SK-N-SH treated with all-trans-retinoic acid at 6 μM for 48 hours (cell line): ENCODE results near the gene RPL27A.

Experiments used
- ATAC-seq: fragments of 200-7000 bp; cut with Tn5 transposase; 3 replicates; pipeline ENCODE4 v1.9.1; 2020; ENCODE audit warnings: mild to moderate bottlenecking, moderate library complexity
- ARNTL ChIP-seq: fragments of 450-650 bp; formaldehyde crosslinking; IDR thresholded peaks from 2 replicates; pipeline ENCODE4 v1.5.0; 2020; ENCODE audit warnings: low read depth, mild to moderate bottlenecking, moderate library complexity, borderline replicate concordance
- BACH2 ChIP-seq: fragments of 250-450 bp; sonication (Bioruptor Pico); IDR thresholded peaks from 2 replicates; pipeline ENCODE4 v1.9.0; 2021; ENCODE audit warnings: mild to moderate bottlenecking, borderline replicate concordance
- CREB5 ChIP-seq: fragments of 250-450 bp; sonication (Bioruptor Pico); IDR thresholded peaks from 2 replicates; pipeline ENCODE4 v1.5.1; 2020; ENCODE audit warnings: low read depth, mild to moderate bottlenecking, moderate library complexity
- CSRNP3 ChIP-seq: fragments of 250-450 bp; sonication (Bioruptor Pico); IDR thresholded peaks from 2 replicates; pipeline ENCODE4 v1.5.1; 2021; ENCODE audit warnings: mild to moderate bottlenecking, moderate library complexity
- ESRRG ChIP-seq: fragments of 250-450 bp; sonication (Bioruptor Pico); IDR thresholded peaks from 2 replicates; pipeline ENCODE4 v1.6.1; 2021; ENCODE audit warnings: mild to moderate bottlenecking
- GLIS3 ChIP-seq: fragments of 250-450 bp; sonication (Bioruptor Pico); IDR thresholded peaks from 2 replicates; pipeline ENCODE4 v1.5.0; 2020; ENCODE audit warnings: mild to moderate bottlenecking, moderate library complexity
- ISL1 ChIP-seq: fragments of 250-450 bp; sonication (Bioruptor Pico); IDR thresholded peaks from 2 replicates; pipeline ENCODE4 v2.1.2; 2022; ENCODE audit warnings: mild to moderate bottlenecking, moderate library complexity
- OSR1 ChIP-seq: fragments of 250-450 bp; sonication (Bioruptor Pico); IDR thresholded peaks from 2 replicates; pipeline ENCODE4 v1.8.0; 2022; ENCODE audit warnings: moderate library complexity, mild to moderate bottlenecking, inconsistent platforms
- PPARA ChIP-seq: fragments of 250-450 bp; sonication (Bioruptor Pico); IDR thresholded peaks from 2 replicates; pipeline ENCODE4 v1.5.0; 2020; ENCODE audit warnings: mild to moderate bottlenecking, borderline replicate concordance
- RARB ChIP-seq: fragments of 250-450 bp; sonication (Bioruptor Pico); IDR thresholded peaks from 2 replicates; pipeline ENCODE4 v1.8.0; 2021; ENCODE audit warnings: mild to moderate bottlenecking, moderate library complexity
- SNAI2 ChIP-seq: fragments of 250-450 bp; sonication (Bioruptor Pico); IDR thresholded peaks from 2 replicates; pipeline ENCODE4 v1.5.0; 2020; ENCODE audit warnings: mild to moderate bottlenecking, moderate library complexity
- TCF4 ChIP-seq: fragments of 250-450 bp; sonication (Bioruptor Pico); IDR thresholded peaks from 2 replicates; pipeline ENCODE4 v1.8.0; 2021; ENCODE audit warnings: mild to moderate bottlenecking, moderate library complexity, borderline replicate concordance
- TOX ChIP-seq: fragments of 250-450 bp; sonication (Bioruptor Pico); IDR thresholded peaks from 2 replicates; pipeline ENCODE4 v1.8.0; 2021; ENCODE audit warnings: mild to moderate bottlenecking, moderate library complexity, borderline replicate concordance
- ZC3H10 ChIP-seq: fragments of 250-450 bp; sonication (Bioruptor Pico); IDR thresholded peaks from 2 replicates; pipeline ENCODE4 v1.5.1; 2021; ENCODE audit warnings: mild to moderate bottlenecking, moderate library complexity
- ZFP3 ChIP-seq: fragments of 250-450 bp; sonication (Bioruptor Pico); IDR thresholded peaks from 2 replicates; pipeline ENCODE4 v1.5.0; 2020; ENCODE audit warnings: mild to moderate bottlenecking, moderate library complexity
- ZNF565 ChIP-seq: fragments of 450-650 bp; formaldehyde crosslinking; conservative IDR thresholded peaks from 2 replicates; pipeline ENCODE4 v1.5.0; 2020; ENCODE audit warnings: low read depth, mild to moderate bottlenecking, moderate library complexity
- ZNF70 ChIP-seq: fragments of 450-650 bp; formaldehyde crosslinking; IDR thresholded peaks from 2 replicates; pipeline ENCODE4 v1.5.0; 2020; ENCODE audit warnings: mild to moderate bottlenecking, moderate library complexity
- TF ChIP-seq, protein P1 (sequence below): fragments of 250-450 bp; sonication (Bioruptor Pico); IDR thresholded peaks from 2 replicates; pipeline ENCODE4 v1.8.0; 2021; ENCODE audit warnings: low read depth, mild to moderate bottlenecking, moderate library complexity, borderline replicate concordance
- TF ChIP-seq, protein P2 (sequence below): fragments of 250-450 bp; sonication (Bioruptor Pico); IDR thresholded peaks from 2 replicates; pipeline ENCODE4 v1.8.0; 2020; ENCODE audit warnings: mild to moderate bottlenecking, moderate library complexity, borderline replicate concordance

The RPL27A gene

DNA sequence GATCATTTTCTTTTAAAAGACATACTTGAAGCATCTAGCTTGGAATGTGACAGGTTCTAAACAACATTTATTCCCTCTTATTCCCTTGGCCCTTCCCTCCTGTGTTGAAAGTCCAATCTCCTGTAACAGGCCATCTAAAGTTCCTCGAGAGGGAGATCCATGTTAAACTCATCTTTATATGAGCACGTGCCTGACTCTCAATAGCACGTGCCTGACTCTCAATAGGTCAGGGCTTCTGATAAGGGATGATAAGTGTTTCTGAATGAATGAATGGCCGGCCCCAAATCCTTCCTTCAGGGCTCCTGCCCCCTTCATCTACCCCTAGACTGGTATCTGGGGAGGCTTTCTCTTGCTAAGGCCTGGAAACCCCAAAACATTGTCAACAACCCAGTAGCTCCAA is 27.2 kb downstream of the RPL27A start (continued):
- TF ChIP-seq CSRNP3 (CRISPR knock-in tag) (no peak), ZNF565 (CRISPR knock-in tag) (no peak)

DNA sequence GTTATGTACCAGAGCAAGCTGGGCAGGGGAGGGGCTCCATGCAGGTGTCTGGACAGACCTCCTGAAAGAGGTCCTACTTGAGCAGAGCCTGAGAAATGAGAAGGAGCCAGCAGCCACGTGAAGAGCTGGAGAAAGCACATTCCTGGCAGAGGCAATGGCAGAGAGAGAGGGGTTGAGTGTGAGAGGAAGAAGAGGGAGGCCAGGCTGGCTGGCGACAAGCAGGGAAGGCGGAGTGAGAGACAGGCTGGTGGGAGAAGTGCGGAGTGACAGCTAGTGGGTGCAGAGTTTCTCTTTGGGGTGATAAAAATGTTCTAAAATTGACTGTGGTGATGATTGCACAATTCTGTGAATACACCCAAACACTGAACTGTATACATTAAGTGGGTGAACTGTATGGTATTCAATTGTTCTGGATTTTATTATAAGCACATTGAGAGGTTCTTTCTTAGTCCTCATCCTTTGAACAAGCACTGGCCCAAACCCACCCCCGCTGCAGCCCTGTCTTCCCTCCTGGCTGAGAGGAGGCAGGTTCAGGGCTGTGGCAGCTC is 29.4 kb downstream of the RPL27A start:
- no peak for TF ChIP-seq ESRRG
- TF ChIP-seq CSRNP3 (CRISPR knock-in tag), result no peak
- TF ChIP-seq ZC3H10 (CRISPR knock-in tag), result no peak
- no peak for TF ChIP-seq TCF4 (CRISPR knock-in tag)
- no peak for TF ChIP-seq GLIS3 (CRISPR knock-in tag)
- no peak for TF ChIP-seq PPARA (CRISPR knock-in tag)
- no peak for TF ChIP-seq ZNF565 (CRISPR knock-in tag)
- no peak for ATAC-seq

GRCh38 chr11:8712506-8712905 is 29.9 kb downstream of the RPL27A start:
- TF ChIP-seq SNAI2 (CRISPR knock-in tag) (no peak), TOX (CRISPR knock-in tag) (no peak)
- no peak for ATAC-seq

- ATAC-seq, result no peak
- TF ChIP-seq CREB5 (CRISPR knock-in tag) (no peak), ESRRG (no peak), ZNF70 (no peak), OSR1 (no peak), BACH2 (no peak), ZNF565 (CRISPR knock-in tag) (no peak)
- TF ChIP-seq, all 23 proteins: peak for 0
These were observed 31.3 kb downstream of the RPL27A start for GRCh38 chr11:8713760-8714454.

- TF ChIP-seq TOX (CRISPR knock-in tag) (no peak), CSRNP3 (CRISPR knock-in tag) (no peak)
- ATAC-seq, result no peak
These were observed 32.1 kb downstream of the RPL27A start for GRCh38 chr11:8714622-8715225.

- no peak for ATAC-seq
- no peak for TF ChIP-seq ARNTL (CRISPR knock-in tag)
- TF ChIP-seq GLIS3 (CRISPR knock-in tag), result no peak
- no peak for TF ChIP-seq RARB (CRISPR knock-in tag)
- TF ChIP-seq ZNF70, result no peak
- no peak for TF ChIP-seq SNAI2 (CRISPR knock-in tag)
- TF ChIP-seq CSRNP3 (CRISPR knock-in tag), result no peak
- TF ChIP-seq TOX (CRISPR knock-in tag), result no peak
- no peak for TF ChIP-seq ZFP3 (CRISPR knock-in tag)
- no peak for TF ChIP-seq ISL1 (CRISPR knock-in tag)
- TF ChIP-seq, protein P1, sequence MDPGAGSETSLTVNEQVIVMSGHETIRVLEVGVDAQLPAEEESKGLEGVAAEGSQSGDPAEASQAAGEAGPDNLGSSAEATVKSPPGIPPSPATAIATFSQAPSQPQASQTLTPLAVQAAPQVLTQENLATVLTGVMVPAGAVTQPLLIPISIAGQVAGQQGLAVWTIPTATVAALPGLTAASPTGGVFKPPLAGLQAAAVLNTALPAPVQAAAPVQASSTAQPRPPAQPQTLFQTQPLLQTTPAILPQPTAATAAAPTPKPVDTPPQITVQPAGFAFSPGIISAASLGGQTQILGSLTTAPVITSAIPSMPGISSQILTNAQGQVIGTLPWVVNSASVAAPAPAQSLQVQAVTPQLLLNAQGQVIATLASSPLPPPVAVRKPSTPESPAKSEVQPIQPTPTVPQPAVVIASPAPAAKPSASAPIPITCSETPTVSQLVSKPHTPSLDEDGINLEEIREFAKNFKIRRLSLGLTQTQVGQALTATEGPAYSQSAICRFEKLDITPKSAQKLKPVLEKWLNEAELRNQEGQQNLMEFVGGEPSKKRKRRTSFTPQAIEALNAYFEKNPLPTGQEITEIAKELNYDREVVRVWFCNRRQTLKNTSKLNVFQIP (CRISPR knock-in tag), result no peak
- TF ChIP-seq ESRRG, result no peak
- no peak for TF ChIP-seq ZC3H10 (CRISPR knock-in tag)
- TF ChIP-seq, protein P2, sequence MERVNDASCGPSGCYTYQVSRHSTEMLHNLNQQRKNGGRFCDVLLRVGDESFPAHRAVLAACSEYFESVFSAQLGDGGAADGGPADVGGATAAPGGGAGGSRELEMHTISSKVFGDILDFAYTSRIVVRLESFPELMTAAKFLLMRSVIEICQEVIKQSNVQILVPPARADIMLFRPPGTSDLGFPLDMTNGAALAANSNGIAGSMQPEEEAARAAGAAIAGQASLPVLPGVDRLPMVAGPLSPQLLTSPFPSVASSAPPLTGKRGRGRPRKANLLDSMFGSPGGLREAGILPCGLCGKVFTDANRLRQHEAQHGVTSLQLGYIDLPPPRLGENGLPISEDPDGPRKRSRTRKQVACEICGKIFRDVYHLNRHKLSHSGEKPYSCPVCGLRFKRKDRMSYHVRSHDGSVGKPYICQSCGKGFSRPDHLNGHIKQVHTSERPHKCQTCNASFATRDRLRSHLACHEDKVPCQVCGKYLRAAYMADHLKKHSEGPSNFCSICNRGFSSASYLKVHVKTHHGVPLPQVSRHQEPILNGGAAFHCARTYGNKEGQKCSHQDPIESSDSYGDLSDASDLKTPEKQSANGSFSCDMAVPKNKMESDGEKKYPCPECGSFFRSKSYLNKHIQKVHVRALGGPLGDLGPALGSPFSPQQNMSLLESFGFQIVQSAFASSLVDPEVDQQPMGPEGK (CRISPR knock-in tag), result no peak
These were observed 32.9 kb downstream of the RPL27A start for GRCh38 chr11:8715501-8715900.
